ENCODE results near the gene TM7SF2. TPM values are rescaled to one million over a fixed set of nuclear protein-coding genes. Genes with fewer than 3 reads are reported as not detected.

TM7SF2 gene
- total RNA-seq, 1 experiment from 2014 or later = 63.8 TPM

DNA sequence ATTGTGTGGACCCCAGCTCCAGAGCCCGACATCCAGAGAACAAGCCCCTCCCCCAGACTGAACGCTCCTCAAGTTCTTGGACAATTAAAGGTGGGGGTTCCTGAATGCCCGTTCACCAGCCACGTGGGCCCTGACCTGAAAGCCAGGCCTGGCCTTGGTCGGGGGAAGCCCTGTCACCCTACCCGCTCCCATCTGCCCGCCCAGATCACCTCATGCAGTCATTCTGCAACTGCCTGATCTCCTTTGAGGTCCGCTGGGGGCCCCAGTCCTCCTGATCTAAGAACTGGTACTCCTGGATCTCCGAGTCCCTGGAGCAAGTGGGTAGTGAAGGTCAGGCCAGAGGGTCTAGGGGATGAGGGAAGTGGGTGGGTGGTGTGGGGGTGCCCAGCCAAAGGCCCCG, 44.2 kb upstream of the TM7SF2 start:
- ChIA-PET POLR2A (no interaction called here), CTCF (interaction anchor here (0.5 to 2.2 kb wide), 2 partner anchors 53 to 67 kb away, joined by 4 to 10 read pairs; partner anchors contain the start of gene ARL2)
- DNase-seq (ENCODE audit: low spot score) = no peak
- TF ChIP-seq ZNF232 (CRISPR knock-in tag; IDR thresholded peaks at IDR 0.05) (no peak), IRF2 (CRISPR knock-in tag; IDR thresholded peaks at IDR 0.05; ENCODE audit: borderline replicate concordance, low read depth) (no peak)
- TF ChIP-seq, protein P1, sequence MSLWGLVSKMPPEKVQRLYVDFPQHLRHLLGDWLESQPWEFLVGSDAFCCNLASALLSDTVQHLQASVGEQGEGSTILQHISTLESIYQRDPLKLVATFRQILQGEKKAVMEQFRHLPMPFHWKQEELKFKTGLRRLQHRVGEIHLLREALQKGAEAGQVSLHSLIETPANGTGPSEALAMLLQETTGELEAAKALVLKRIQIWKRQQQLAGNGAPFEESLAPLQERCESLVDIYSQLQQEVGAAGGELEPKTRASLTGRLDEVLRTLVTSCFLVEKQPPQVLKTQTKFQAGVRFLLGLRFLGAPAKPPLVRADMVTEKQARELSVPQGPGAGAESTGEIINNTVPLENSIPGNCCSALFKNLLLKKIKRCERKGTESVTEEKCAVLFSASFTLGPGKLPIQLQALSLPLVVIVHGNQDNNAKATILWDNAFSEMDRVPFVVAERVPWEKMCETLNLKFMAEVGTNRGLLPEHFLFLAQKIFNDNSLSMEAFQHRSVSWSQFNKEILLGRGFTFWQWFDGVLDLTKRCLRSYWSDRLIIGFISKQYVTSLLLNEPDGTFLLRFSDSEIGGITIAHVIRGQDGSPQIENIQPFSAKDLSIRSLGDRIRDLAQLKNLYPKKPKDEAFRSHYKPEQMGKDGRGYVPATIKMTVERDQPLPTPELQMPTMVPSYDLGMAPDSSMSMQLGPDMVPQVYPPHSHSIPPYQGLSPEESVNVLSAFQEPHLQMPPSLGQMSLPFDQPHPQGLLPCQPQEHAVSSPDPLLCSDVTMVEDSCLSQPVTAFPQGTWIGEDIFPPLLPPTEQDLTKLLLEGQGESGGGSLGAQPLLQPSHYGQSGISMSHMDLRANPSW (CRISPR knock-in tag; conservative IDR thresholded peaks at IDR 0.05; ENCODE audit: low read depth) = no peak
- no peaks in the 10 kb centered on the region for H3K27me3 Mint-ChIP-seq (ENCODE audit: low read depth)
- peak overlapping the region; percentile 91 for H3K27ac Mint-ChIP-seq
- peak overlapping the region; percentile 49; the same call in 1 of the 2 replicates for H3K4me3 Mint-ChIP-seq
- no peaks in the 10 kb centered on the region for H3K9me3 Mint-ChIP-seq
- no peaks in the 10 kb centered on the region for H3K36me3 Mint-ChIP-seq
- H3K4me1 Mint-ChIP-seq = peaks cover 23% of the 10 kb centered on the region
- no peak for ATAC-seq

GRCh38 chr11:65069217-65069616, 42.5 kb upstream of the TM7SF2 start:
- CTCF ChIA-PET = interaction anchor here (0.6 to 1.0 kb wide), 3 partner anchors 27 to 643 kb away, joined by 3 to 4 read pairs (median 3); no protein-coding TSS in a partner anchor
- no peak for TF ChIP-seq NR3C1 (CRISPR knock-in tag; conservative IDR thresholded peaks at IDR 0.05; ENCODE audit: low read depth)
- H3K27ac Mint-ChIP-seq = no peak overlapping the region

GRCh38 chr11:65071907-65072630, 39.6 kb upstream of the TM7SF2 start:
- ChIA-PET POLR2A (no interaction called here), CTCF (no interaction called here)
- H3K4me1 Mint-ChIP-seq = peaks cover 10% of the 10 kb centered on the region
- TF ChIP-seq SP1 (CRISPR knock-in tag; conservative IDR thresholded peaks at IDR 0.05) = no peak
- TF ChIP-seq USF2 (CRISPR knock-in tag; IDR thresholded peaks at IDR 0.05) = no peak
- TF ChIP-seq RELA (CRISPR knock-in tag; IDR thresholded peaks at IDR 0.05; ENCODE audit: borderline replicate concordance) = no peak
- TF ChIP-seq MXD4 (CRISPR knock-in tag; IDR thresholded peaks at IDR 0.05; ENCODE audit: borderline replicate concordance) = no peak
- TF ChIP-seq, protein P2, sequence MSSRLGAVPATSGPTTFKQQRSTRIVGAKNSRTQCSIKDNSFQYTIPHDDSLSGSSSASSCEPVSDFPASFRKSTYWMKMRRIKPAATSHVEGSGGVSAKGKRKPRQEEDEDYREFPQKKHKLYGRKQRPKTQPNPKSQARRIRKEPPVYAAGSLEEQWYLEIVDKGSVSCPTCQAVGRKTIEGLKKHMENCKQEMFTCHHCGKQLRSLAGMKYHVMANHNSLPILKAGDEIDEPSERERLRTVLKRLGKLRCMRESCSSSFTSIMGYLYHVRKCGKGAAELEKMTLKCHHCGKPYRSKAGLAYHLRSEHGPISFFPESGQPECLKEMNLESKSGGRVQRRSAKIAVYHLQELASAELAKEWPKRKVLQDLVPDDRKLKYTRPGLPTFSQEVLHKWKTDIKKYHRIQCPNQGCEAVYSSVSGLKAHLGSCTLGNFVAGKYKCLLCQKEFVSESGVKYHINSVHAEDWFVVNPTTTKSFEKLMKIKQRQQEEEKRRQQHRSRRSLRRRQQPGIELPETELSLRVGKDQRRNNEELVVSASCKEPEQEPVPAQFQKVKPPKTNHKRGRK (CRISPR knock-in tag; IDR thresholded peaks at IDR 0.05; ENCODE audit: borderline replicate concordance) = no peak
- TF ChIP-seq JUN (CRISPR knock-in tag; IDR thresholded peaks at IDR 0.05) = no peak
- no peak for TF ChIP-seq ZNF671 (CRISPR knock-in tag; IDR thresholded peaks at IDR 0.05)
- TF ChIP-seq GRHL2 (CRISPR knock-in tag; IDR thresholded peaks at IDR 0.05; ENCODE audit: insufficient replicate concordance, severe bottlenecking) = no peak
- no peak for TF ChIP-seq ZNF281 (CRISPR knock-in tag; IDR thresholded peaks at IDR 0.05)
- no peaks in the 10 kb centered on the region for H3K9me3 Mint-ChIP-seq
- H3K36me3 Mint-ChIP-seq = peaks cover 14% of the 10 kb centered on the region
- no peak overlapping the region for H3K4me3 Mint-ChIP-seq
- no peaks in the 10 kb centered on the region for H3K27me3 Mint-ChIP-seq (ENCODE audit: low read depth)
- ATAC-seq = no peak
- DNase-seq (ENCODE audit: low spot score) = no peak
- peak overlapping the region; percentile 25; the same call in 1 of the 2 replicates for H3K27ac Mint-ChIP-seq

More at GRCh38 chr11:65069217-65069616, 42.5 kb upstream of the TM7SF2 start:
- H3K9me3 Mint-ChIP-seq = no peaks in the 10 kb centered on the region
- H3K4me1 Mint-ChIP-seq = peaks cover 23% of the 10 kb centered on the region
- no peak overlapping the region for H3K4me3 Mint-ChIP-seq
- DNase-seq (ENCODE audit: low spot score) = no peak
- H3K36me3 Mint-ChIP-seq = no peaks in the 10 kb centered on the region
- no peak for ATAC-seq
- no peaks in the 10 kb centered on the region for H3K27me3 Mint-ChIP-seq (ENCODE audit: low read depth)
- POLR2A ChIA-PET = no interaction called here
